Tibial nerve (tissue), 4 donors: ENCODE data around the gene DCTPP1. TPM values are rescaled to one million over a fixed set of nuclear protein-coding genes. Genes with fewer than 3 reads are reported as not detected.
"Not testable (repeated sequence)": the region's sequence is repeated elsewhere in the genome, so short reads cannot be mapped to it uniquely, and the experiment has no call there.

Experiments
- DNase-seq, 2 donors: peaks; one replicate each; pipeline ENCODE4 v3.0.0-alpha.2; 2019; ENCODE audit warnings: low spot score in 2 of 2
- H3K27ac ChIP-seq, 4 donors: fragments of 200-600 bp; sonication (generic) in 3 of 4; one replicate each; pipeline ENCODE4 v1.5.1; 2017 to 2019; ENCODE audit warnings: mild to moderate bottlenecking in 1 of 4
- H3K27me3 ChIP-seq, 2 donors: fragments of 200-600 bp; sonication (generic) in 1 of 2; one replicate each; pipeline versions ENCODE4 v1.5.1 to v1.6.0; 2017 to 2019
- H3K36me3 ChIP-seq, 3 donors: fragments of 200-600 bp; sonication (generic); one replicate each; pipeline ENCODE4 v1.5.1; 2018 to 2019
- H3K4me1 ChIP-seq, 4 donors: fragments of 200-600 bp; sonication (generic) in 3 of 4; one replicate each; pipeline ENCODE4 v1.5.1; 2017 to 2019
- H3K4me3 ChIP-seq, 4 donors: fragments of 200-600 bp; sonication (generic) in 3 of 4; one replicate each; pipeline ENCODE4 v1.5.1; 2017 to 2019; ENCODE audit warnings: mild to moderate bottlenecking in 1 of 4, moderate library complexity in 1 of 4
- H3K9me3 ChIP-seq, 4 donors: fragments of 200-600 bp; sonication (generic) in 3 of 4; one replicate each; pipeline ENCODE4 v1.5.1; 2017 to 2019
- EP300 ChIP-seq, 2 donors: sonication (generic); formaldehyde crosslinking; IDR thresholded peaks; one replicate each; pipeline ENCODE4 v1.6.1; 2017; ENCODE audit warnings: antibody characterized with exemption in 2 of 2, mild to moderate bottlenecking in 1 of 2
- POLR2A ChIP-seq, 2 donors: fragments of 450-650 bp; IDR thresholded peaks; one replicate each; pipeline ENCODE4 v1.6.1; 2017; ENCODE audit warnings: antibody characterized with exemption in 2 of 2, mild to moderate bottlenecking in 2 of 2, moderate library complexity in 2 of 2
- WGBS, 2 donors: methylation state at CpG; one replicate each; pipeline ENCODE4 v1.1.5; 2018; 5-methylcytosine and 5-hydroxymethylcytosine counted together
- total RNA-seq, 4 donors: library from RNA; depleted of rRNA; stranded (reverse); fragments of >200 nt; gene quantifications; one replicate each; pipeline ENCODE4 v1.1.0, GENCODE V29; 2016
- TF ChIP-seq, protein P1 (sequence below), 5 experiments: fragments of 200-600 bp in 3 of 5; fragments of 450-650 bp in 2 of 5; sonication (generic) in 3 of 5; IDR thresholded peaks; one replicate each; pipeline ENCODE4 v1.5.1; 2016 to 2019; ENCODE audit warnings: antibody characterized with exemption in 5 of 5, mild to moderate bottlenecking in 3 of 5, moderate library complexity in 2 of 5

DCTPP1 gene
- total RNA-seq, 4 donors from 2014 or later: 12.1 to 20.7 (median 16.1) TPM

- H3K27ac ChIP-seq: no peak overlapping the region
- H3K27me3 ChIP-seq: no peaks in the 10 kb centered on the region
- no peak overlapping the region for H3K4me3 ChIP-seq
- TF ChIP-seq, protein P1, sequence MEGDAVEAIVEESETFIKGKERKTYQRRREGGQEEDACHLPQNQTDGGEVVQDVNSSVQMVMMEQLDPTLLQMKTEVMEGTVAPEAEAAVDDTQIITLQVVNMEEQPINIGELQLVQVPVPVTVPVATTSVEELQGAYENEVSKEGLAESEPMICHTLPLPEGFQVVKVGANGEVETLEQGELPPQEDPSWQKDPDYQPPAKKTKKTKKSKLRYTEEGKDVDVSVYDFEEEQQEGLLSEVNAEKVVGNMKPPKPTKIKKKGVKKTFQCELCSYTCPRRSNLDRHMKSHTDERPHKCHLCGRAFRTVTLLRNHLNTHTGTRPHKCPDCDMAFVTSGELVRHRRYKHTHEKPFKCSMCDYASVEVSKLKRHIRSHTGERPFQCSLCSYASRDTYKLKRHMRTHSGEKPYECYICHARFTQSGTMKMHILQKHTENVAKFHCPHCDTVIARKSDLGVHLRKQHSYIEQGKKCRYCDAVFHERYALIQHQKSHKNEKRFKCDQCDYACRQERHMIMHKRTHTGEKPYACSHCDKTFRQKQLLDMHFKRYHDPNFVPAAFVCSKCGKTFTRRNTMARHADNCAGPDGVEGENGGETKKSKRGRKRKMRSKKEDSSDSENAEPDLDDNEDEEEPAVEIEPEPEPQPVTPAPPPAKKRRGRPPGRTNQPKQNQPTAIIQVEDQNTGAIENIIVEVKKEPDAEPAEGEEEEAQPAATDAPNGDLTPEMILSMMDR (IDR thresholded peaks at IDR 0.05): no peak
- TF ChIP-seq EP300 (IDR thresholded peaks at IDR 0.05): no peak
- no peak for TF ChIP-seq POLR2A (IDR thresholded peaks at IDR 0.05)
- H3K36me3 ChIP-seq: no peaks in the 10 kb centered on the region
- no peaks in the 10 kb centered on the region for H3K4me1 ChIP-seq
- H3K9me3 ChIP-seq: no peaks in the 10 kb centered on the region
- DNase-seq: no peak
- 80 to 88% methylated on average over 7 of the region's 7 CpGs for WGBS, 2 donors
Measured at GRCh38 chr16:30464078-30464477, 34.2 kb upstream of the DCTPP1 start.

GRCh38 chr16:30461426-30461825, 31.6 kb upstream of the DCTPP1 start:
- WGBS, 2 donors: 83 to 87% methylated on average over 5 of the region's 5 CpGs
- H3K36me3 ChIP-seq, H3K4me1 ChIP-seq, H3K27ac ChIP-seq, DNase-seq, H3K4me3 ChIP-seq, H3K27me3 ChIP-seq, H3K9me3 ChIP-seq: not testable (repeated sequence)

DNA sequence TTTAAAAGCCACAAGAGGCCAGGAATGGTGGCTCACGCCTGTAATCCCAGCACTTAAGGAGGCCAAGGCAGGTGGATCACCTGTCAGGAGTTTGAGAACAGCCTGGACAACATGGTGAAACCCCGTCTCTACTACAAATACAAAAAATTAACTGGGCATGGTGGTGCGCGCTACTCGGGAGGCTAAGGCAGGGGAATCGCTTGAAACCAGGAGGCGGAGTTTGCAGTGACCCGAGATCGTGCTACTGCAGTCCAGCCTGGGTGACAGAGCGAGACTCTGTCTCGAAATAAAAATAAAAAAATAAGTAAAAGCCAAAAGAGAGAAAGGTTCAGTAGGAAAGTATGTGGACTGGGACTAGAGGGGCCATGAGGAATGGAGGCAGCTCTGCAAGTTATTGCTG, 29.6 kb upstream of the DCTPP1 start:
- H3K27me3 ChIP-seq: no peaks in the 10 kb centered on the region
- no peak for DNase-seq
- no peak for TF ChIP-seq EP300 (IDR thresholded peaks at IDR 0.05)
- TF ChIP-seq, protein P1 (IDR thresholded peaks at IDR 0.05): no peak
- H3K4me1 ChIP-seq: no peaks in the 10 kb centered on the region
- no peak overlapping the region for H3K27ac ChIP-seq
- H3K36me3 ChIP-seq: no peaks in the 10 kb centered on the region
- H3K4me3 ChIP-seq: no peak overlapping the region
- H3K9me3 ChIP-seq: no peaks in the 10 kb centered on the region
- WGBS, 2 donors: 75 to 76% methylated on average over 11 of the region's 11 CpGs

- H3K9me3 ChIP-seq: no peaks in the 10 kb centered on the region
- no peak for TF ChIP-seq POLR2A (IDR thresholded peaks at IDR 0.05)
- TF ChIP-seq, protein P1 (IDR thresholded peaks at IDR 0.05): no peak
- peak overlapping the region in 1 of 4 donors; percentile 57 for H3K27ac ChIP-seq
- no peak overlapping the region for H3K4me3 ChIP-seq
- DNase-seq: no peak
- WGBS, 2 donors: 80 to 83% methylated on average over 22 of the region's 22 CpGs
- H3K36me3 ChIP-seq: no peaks in the 10 kb centered on the region
- H3K4me1 ChIP-seq: no peaks in the 10 kb centered on the region
- no peaks in the 10 kb centered on the region for H3K27me3 ChIP-seq
Measured at GRCh38 chr16:30458561-30459394, 28.9 kb upstream of the DCTPP1 start.

DNA sequence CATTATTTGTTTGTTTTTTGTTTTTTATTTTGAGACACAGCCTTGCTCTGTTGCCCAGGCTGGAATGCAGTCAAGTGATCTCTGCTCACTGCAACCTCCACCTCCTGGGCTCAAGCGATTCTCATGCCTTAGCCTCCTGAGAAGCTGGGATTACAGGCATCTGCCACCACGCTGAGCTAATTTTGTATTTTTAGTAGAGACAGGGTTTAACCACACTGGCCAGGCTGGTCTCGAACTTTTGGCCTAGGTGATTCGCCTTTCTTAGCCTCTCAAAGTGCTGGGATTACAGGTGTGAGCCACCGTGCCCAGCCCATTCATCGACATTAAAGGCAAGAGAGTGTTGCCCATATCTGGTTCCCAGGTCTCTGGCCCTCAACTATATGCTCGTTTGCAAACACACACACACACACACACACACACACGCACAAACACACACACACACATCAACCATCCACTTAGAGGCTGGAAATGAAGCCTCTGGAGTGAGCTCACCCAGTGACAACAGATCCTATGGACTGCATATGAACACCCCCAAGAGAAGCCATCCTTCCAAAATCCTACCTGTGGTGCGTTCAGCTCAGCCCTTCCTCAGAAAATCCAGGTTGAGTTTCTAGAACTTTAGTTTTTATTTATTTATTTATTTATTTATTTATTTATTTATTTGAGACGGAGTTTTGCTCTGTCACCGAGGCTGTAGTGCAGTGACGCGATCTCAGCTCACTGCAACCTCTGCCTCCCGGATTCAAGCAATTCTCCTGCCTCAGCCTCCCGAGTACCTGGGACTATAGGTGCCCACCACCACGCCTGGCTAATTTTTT, 28.1 kb upstream of the DCTPP1 start:
- no peak for TF ChIP-seq POLR2A (IDR thresholded peaks at IDR 0.05)
- TF ChIP-seq EP300 (IDR thresholded peaks at IDR 0.05): no peak
- TF ChIP-seq, protein P1 (IDR thresholded peaks at IDR 0.05): no peak
- no peaks in the 10 kb centered on the region for H3K9me3 ChIP-seq
- H3K27me3 ChIP-seq: no peaks in the 10 kb centered on the region
- no peaks in the 10 kb centered on the region for H3K36me3 ChIP-seq
- DNase-seq: no peak
- no peaks in the 10 kb centered on the region for H3K4me1 ChIP-seq
- H3K27ac ChIP-seq: no peak overlapping the region
- 92 to 93% methylated on average over 16 of the region's 16 CpGs for WGBS, 2 donors
- H3K4me3 ChIP-seq: no peak overlapping the region
